H1 (cell line): ENCODE data around the gene TBC1D32. TPM values are rescaled to one million over a fixed set of nuclear protein-coding genes. Genes with fewer than 3 reads are reported as not detected.

Source experiments
- CTCF ChIA-PET: fragments of 300-600 bp; sonication (Branson Sonifier 250); formaldehyde crosslinking; loops from one replicate; lab custom pipeline; 2021; ENCODE audit not compliant: partially characterized antibody; lab: Charles Lee
- POLR2A ChIA-PET: fragments of 300-600 bp; sonication (Branson Sonifier 250); formaldehyde crosslinking; loops from one replicate; lab custom pipeline; 2021; ENCODE audit warnings: inconsistent platforms; ENCODE audit not compliant: partially characterized antibody; lab: Charles Lee
- DNase-seq, 2 experiments: peaks; one replicate each; pipeline versions ENCODE4 v3.0.0 to v3.0.0-alpha.2; 2010 to 2022; ENCODE audit warnings: low spot score in 2 of 2, low read depth in 1 of 2, mixed read lengths in 1 of 2
- FAIRE-seq: peaks from 2 replicates; lab custom pipeline; 2011; peaks lifted over from hg19 to GRCh38; lab: Jason Lieb, UNC
- H2AFZ ChIP-seq: 2 replicates; pipeline ENCODE4 v1.8.1; 2012; ENCODE audit warnings: low read length, inconsistent platforms
- H2AK5ac ChIP-seq: 2 replicates; pipeline ENCODE4 v1.6.1; 2013; ENCODE audit warnings: low read depth, low read length
- H2BK120ac ChIP-seq: replicated peaks from 2 replicates; pipeline ENCODE3; 2013; ENCODE audit warnings: low read depth, low read length, inconsistent platforms
- H2BK12ac ChIP-seq: 2 replicates; pipeline ENCODE4 v1.6.1; 2013; ENCODE audit warnings: low read depth, low read length
- H2BK15ac ChIP-seq: 2 replicates; pipeline ENCODE4 v1.6.1; 2013; ENCODE audit warnings: low read length
- H2BK20ac ChIP-seq: 2 replicates; pipeline ENCODE4 v1.6.1; 2013; ENCODE audit warnings: low read length
- H2BK5ac ChIP-seq: 2 replicates; pipeline ENCODE4 v1.6.1; 2013; ENCODE audit warnings: low read depth, low read length
- H3K14ac ChIP-seq: 2 replicates; pipeline ENCODE4 v1.6.1; 2013; ENCODE audit warnings: inconsistent platforms; ENCODE audit not compliant: insufficient read length
- H3K18ac ChIP-seq: 2 replicates; pipeline ENCODE4 v1.6.1; 2013; ENCODE audit warnings: low read length; ENCODE audit errors: extremely low read depth
- H3K23ac ChIP-seq: 2 replicates; pipeline ENCODE4 v1.6.1; 2013; ENCODE audit warnings: inconsistent platforms; ENCODE audit not compliant: insufficient read length
- H3K23me2 ChIP-seq: 2 replicates; pipeline ENCODE4 v1.6.1; 2013; ENCODE audit warnings: low read depth, low read length
- H3K27ac ChIP-seq: 2 replicates; pipeline ENCODE4 v1.6.1; 2011; ENCODE audit warnings: low read depth, low read length, inconsistent platforms
- H3K27me3 ChIP-seq, 4 experiments: replicated peaks in 1 of 4; 1 replicate in 1 of 4; 2 replicates in 3 of 4; pipeline versions ENCODE4 v1.6.1 to v1.8.1; 2011 to 2013; ENCODE audit warnings: low read length in 3 of 4, mild to moderate bottlenecking in 3 of 4, inconsistent platforms in 2 of 4, mixed read lengths in 2 of 4, moderate library complexity in 1 of 4; ENCODE audit not compliant: control insufficient read depth in 3 of 4, insufficient read depth in 3 of 4; ENCODE audit errors: extremely low read depth in 1 of 4
- H3K36me3 ChIP-seq, 4 experiments: 2 replicates each; pipeline versions ENCODE4 v1.6.1 to v1.8.1; 2011 to 2013; ENCODE audit warnings: mild to moderate bottlenecking in 4 of 4, low read length in 3 of 4, moderate library complexity in 2 of 4, control low read depth in 1 of 4, inconsistent platforms in 1 of 4; ENCODE audit not compliant: insufficient read depth in 4 of 4, control insufficient read depth in 2 of 4
- H3K4ac ChIP-seq: replicated peaks from 2 replicates; pipeline ENCODE3; 2013; ENCODE audit warnings: low read length, low read depth, mixed read lengths, inconsistent platforms; ENCODE audit not compliant: insufficient read length
- H3K4me1 ChIP-seq, 4 experiments: replicated peaks in 1 of 4; 1 replicate in 1 of 4; 2 replicates in 3 of 4; pipeline versions ENCODE4 v1.6.1 to v1.8.1; 2011 to 2013; ENCODE audit warnings: low read length in 3 of 4, inconsistent platforms in 2 of 4, mixed read lengths in 1 of 4; ENCODE audit not compliant: insufficient read depth in 4 of 4, control insufficient read depth in 3 of 4
- H3K4me2 ChIP-seq, 2 experiments: 2 replicates each; pipeline versions ENCODE4 v1.6.1 to v1.8.1; 2011 to 2013; ENCODE audit warnings: low read depth in 2 of 2, low read length in 2 of 2, control low read depth in 1 of 2, inconsistent platforms in 1 of 2, mild to moderate bottlenecking in 1 of 2; ENCODE audit not compliant: insufficient read depth in 1 of 2
- H3K4me3 ChIP-seq, 4 experiments: fragments of 200-600, 300-600 bp in 1 of 4; sonication (generic), shearing (Covaris generic), sonication (Bioruptor Twin) in 1 of 4; 2 replicates each; pipeline versions ENCODE4 v1.5.1 to v1.8.1; 2011 to 2016; ENCODE audit warnings: low read length in 4 of 4, low read depth in 3 of 4, control low read depth in 2 of 4, inconsistent platforms in 2 of 4, mild to moderate bottlenecking in 2 of 4, mixed read lengths in 1 of 4, moderate library complexity in 1 of 4; ENCODE audit not compliant: insufficient read depth in 2 of 4; ENCODE audit errors: extremely low read depth in 1 of 4
- H3K56ac ChIP-seq: replicated peaks from 2 replicates; pipeline ENCODE3; 2013; ENCODE audit warnings: low read depth, mild to moderate bottlenecking, mixed read lengths, low read length, inconsistent platforms; ENCODE audit not compliant: insufficient read length
- H3K79me1 ChIP-seq: 2 replicates; pipeline ENCODE4 v1.6.1; 2013; ENCODE audit warnings: low read depth, low read length, control low read depth
- H3K79me2 ChIP-seq, 2 experiments: 2 replicates each; pipeline versions ENCODE4 v1.6.1 to v1.8.1; 2012 to 2013; ENCODE audit warnings: low read length in 2 of 2, mild to moderate bottlenecking in 2 of 2, inconsistent platforms in 1 of 2; ENCODE audit not compliant: insufficient read depth in 2 of 2, control insufficient read depth in 1 of 2
- H3K9ac ChIP-seq, 4 experiments: replicated peaks in 1 of 4; 1 replicate in 1 of 4; 2 replicates in 3 of 4; pipeline versions ENCODE4 v1.6.1 to v1.8.1; 2011 to 2013; ENCODE audit warnings: low read depth in 3 of 4, low read length in 3 of 4, control low read depth in 2 of 4, mild to moderate bottlenecking in 2 of 4, moderate library complexity in 2 of 4, inconsistent platforms in 1 of 4; ENCODE audit errors: extremely low read depth in 1 of 4
- H3K9me3 ChIP-seq, 2 experiments: 2 replicates each; pipeline versions ENCODE4 v1.6.1 to v1.8.1; 2012 to 2013; ENCODE audit warnings: mild to moderate bottlenecking in 2 of 2, moderate library complexity in 2 of 2, control low read depth in 1 of 2, inconsistent platforms in 1 of 2, low read depth in 1 of 2, low read length in 1 of 2, mixed read lengths in 1 of 2; ENCODE audit not compliant: insufficient read depth in 2 of 2
- H4K20me1 ChIP-seq, 2 experiments: replicated peaks in 1 of 2; 2 replicates each; pipeline versions ENCODE3 to v1.8.1; 2011 to 2013; ENCODE audit warnings: inconsistent platforms in 2 of 2, low read length in 2 of 2, mild to moderate bottlenecking in 1 of 2; ENCODE audit not compliant: insufficient read depth in 2 of 2, control insufficient read depth in 1 of 2
- H4K5ac ChIP-seq: 2 replicates; pipeline ENCODE4 v1.6.1; 2013; ENCODE audit warnings: low read length, low read depth, mixed read lengths, inconsistent platforms; ENCODE audit not compliant: insufficient read length
- H4K8ac ChIP-seq: 2 replicates; pipeline ENCODE4 v1.8.0; 2013; ENCODE audit warnings: mild to moderate bottlenecking, moderate library complexity, low read length, inconsistent platforms; ENCODE audit not compliant: insufficient read depth; ENCODE audit errors: extremely low read depth
- H4K91ac ChIP-seq: replicated peaks from 2 replicates; pipeline ENCODE3; 2013; ENCODE audit warnings: low read length, mixed read lengths, inconsistent platforms; ENCODE audit not compliant: insufficient read length
- CBX5 ChIP-seq: fragments of 300-800, 300-1000 bp; sonication (generic); IDR thresholded peaks from 2 replicates; pipeline ENCODE4 v1.7.1; 2016; ENCODE audit warnings: antibody characterized with exemption, low read length, low read depth
- CREB1 ChIP-seq: IDR thresholded peaks from 2 replicates; pipeline ENCODE4 v1.6.1; 2012; ENCODE audit warnings: inconsistent platforms
- KDM5A ChIP-seq: fragments of 200-600 bp; IDR thresholded peaks from 2 replicates; pipeline ENCODE4 v1.7.1; 2012; ENCODE audit warnings: mild to moderate bottlenecking, low read length, inconsistent platforms, mixed read lengths
- WGBS, 2 experiments: shearing (Covaris generic) in 1 of 2; methylation state at CpG; one replicate each; pipeline versions ENCODE4 v1.1.6 to v1.1.7; 2013 to 2015; ENCODE audit warnings: low lambda C conversion rate in 2 of 2, mixed read lengths in 2 of 2, inconsistent platforms in 1 of 2, low coverage in 1 of 2, missing lambda C conversion rate in 1 of 2; ENCODE audit not compliant: insufficient replicate concordance in 2 of 2, insufficient coverage in 1 of 2, insufficient read length in 1 of 2; ENCODE audit errors: extremely low coverage in 1 of 2, missing lambda C conversion rate in 1 of 2; 5-methylcytosine and 5-hydroxymethylcytosine counted together
- polyA plus RNA-seq, 7 experiments: library from polyadenylated mRNA; depleted of rRNA in 3 of 7; stranded (reverse) in 5 of 7; unstranded in 2 of 7; fragments of >200 nt in 5 of 7; fragments of 200-250 nt in 2 of 7; gene quantifications; 1 replicate in 5 of 7; 2 replicates in 1 of 7; 4 replicates in 1 of 7; pipeline versions ENCODE4 v1.2.1 to v1.2.3, GENCODE V29; 2011 to 2013; ENCODE audit warnings: missing spikeins in 2 of 7, mixed read lengths in 2 of 7
- total RNA-seq: library from RNA; stranded (reverse); fragmentation: NEBNext Ultra II Directional; extraction: Animal tissue kit (Norgen Biotek cat#: 25700); gene quantifications from 2 replicates; pipeline ENCODE4 v1.2.1, GENCODE V29; 2021

The TBC1D32 gene
- total and polyA plus RNA-seq, 2 of the 8 experiments (the other 6 are each of a cell fraction or from before 2014, with no cell fraction given) = 5.3 to 7.1 TPM

- Histone ChIP-seq H2BK15ac (no peak overlapping the region), H4K91ac (no peak overlapping the region), H2BK12ac (no peak overlapping the region), H3K18ac (no peak overlapping the region), H3K27me3 (no peaks in the 10 kb centered on the region), H3K4me3 (no peak overlapping the region), H3K4me2 (no peak overlapping the region), H2BK5ac (no peak overlapping the region), H2BK120ac (no peak overlapping the region), H3K79me2 (no peaks in the 10 kb centered on the region), H2AFZ (no peak overlapping the region), H3K56ac (no peak overlapping the region), H3K4ac (no peak overlapping the region), H4K20me1 (no peaks in the 10 kb centered on the region), H3K14ac (no peak overlapping the region), H3K4me1 (no peaks in the 10 kb centered on the region), H2AK5ac (no peak overlapping the region), H4K5ac (no peak overlapping the region), H3K9ac (no peak overlapping the region), H3K27ac (no peak overlapping the region), H3K9me3 (peaks cover 6 to 10% of the 10 kb centered on the region in 2 experiments; a peak in 3 of 4 replicates), H3K23ac (no peak overlapping the region), H3K36me3 (peaks cover 0 to 5% (median 1%) of the 10 kb centered on the region in 4 experiments; a peak in 2 of 8 replicates), H3K23me2 (no peaks in the 10 kb centered on the region), H2BK20ac (no peak overlapping the region), H3K79me1 (no peaks in the 10 kb centered on the region), H4K8ac (no peak overlapping the region)
- no peak for TF ChIP-seq KDM5A
- TF ChIP-seq CREB1 = no peak
- TF ChIP-seq CBX5 = no peak
- no peak for FAIRE-seq
- WGBS, 2 experiments = 96% methylated on average over 6 of the region's 6 CpGs; no CpG with 5 or more reads in 1 of the 2 experiments
- ChIA-PET CTCF (no interaction called here), POLR2A (no interaction called here)
- DNase-seq = no peak
Measured at GRCh38 chr6:121142093-121142492, 192.2 kb downstream of the TBC1D32 start.
